Panc1 (cell line): ENCODE data around the gene CCDC183. TPM values are rescaled to one million over a fixed set of nuclear protein-coding genes. Genes with fewer than 3 reads are reported as not detected.

Experiments
- microRNA-seq: library from miRNA; unstranded; fragments of <30 nt; microRNA quantifications from one replicate; pipeline ENCODE4 v1.1.0, GENCODE V29; 2020; ENCODE audit not compliant: unreplicated experiment
- total RNA-seq: library from RNA; stranded (reverse); gene quantifications from one replicate; pipeline ENCODE4 v1.2.1, GENCODE V29; 2021; ENCODE audit not compliant: unreplicated experiment

The CCDC183 gene
- total RNA-seq, 1 experiment from 2014 or later: 0.62 TPM

Small RNA genes lying within 50 kb of the gene (microRNA-seq; reads per million reads assigned to microRNA genes)
- gene MIR4292 (not detected), gene MIR6722 (not detected)

Other genes with a start within 250 kb of the CCDC183 start
- 42.3 TPM for gene EGFL7, start 133.4 kb upstream of the CCDC183 start, total RNA-seq
- 77.9 TPM for gene AGPAT2, start 108.9 kb upstream of the CCDC183 start, total RNA-seq
- 10.6 TPM for gene DIPK1B, start 83.8 kb upstream of the CCDC183 start, total RNA-seq
- gene LCN10, start 53.4 kb upstream of the CCDC183 start, total RNA-seq: not detected
- gene LCN6, start 47.8 kb upstream of the CCDC183 start, total RNA-seq: not detected
- not detected for gene LCN8, start 38.1 kb upstream of the CCDC183 start, total RNA-seq
- gene LCN15, start 31.8 kb upstream of the CCDC183 start, total RNA-seq: 0.05 TPM
- 53.5 TPM for gene TMEM141, start 5.0 kb upstream of the CCDC183 start, total RNA-seq
- 106 TPM for gene RABL6, start 11.6 kb downstream of the CCDC183 start, total RNA-seq
- 7.2 TPM for gene AJM1, start 46.1 kb downstream of the CCDC183 start, total RNA-seq
- gene PHPT1, start 53.1 kb downstream of the CCDC183 start, total RNA-seq: 204 TPM
- gene MAMDC4, start 56.0 kb downstream of the CCDC183 start, total RNA-seq: 6.3 TPM
- 270 TPM for gene EDF1, start 70.0 kb downstream of the CCDC183 start, total RNA-seq
- 48.7 TPM for gene TRAF2, start 90.2 kb downstream of the CCDC183 start, total RNA-seq
- 72.6 TPM for gene FBXW5, start 148.4 kb downstream of the CCDC183 start, total RNA-seq
- gene C8G, start 148.9 kb downstream of the CCDC183 start, total RNA-seq: 2.9 TPM
- 2.5 TPM for gene LCN12, start 155.9 kb downstream of the CCDC183 start, total RNA-seq
- gene PTGDS, start 181.2 kb downstream of the CCDC183 start, total RNA-seq: 13.7 TPM
- gene LCNL1, start 186.7 kb downstream of the CCDC183 start, total RNA-seq: 0.82 TPM
- gene PAXX, start 196.1 kb downstream of the CCDC183 start, total RNA-seq: 64.0 TPM
- 6.2 TPM for gene CLIC3, start 200.2 kb downstream of the CCDC183 start, total RNA-seq
- 27.0 TPM for gene ABCA2, start 231.9 kb downstream of the CCDC183 start, total RNA-seq
- not detected for gene FUT7, start 235.8 kb downstream of the CCDC183 start, total RNA-seq
- gene NPDC1, start 249.8 kb downstream of the CCDC183 start, total RNA-seq: 43.5 TPM